ENCODE data around the gene KRTAP10-1. TPM values are rescaled to one million over a fixed set of nuclear protein-coding genes. Genes with fewer than 3 reads are reported as not detected.

Gene KRTAP10-1
- total RNA-seq, 1 donor from 2014 or later: not detected

GRCh38 chr21:44525391-44526095, 14.5 kb downstream of the KRTAP10-1 start:
- no peak for TF ChIP-seq CTCF (IDR thresholded peaks at IDR 0.05; ENCODE audit: insufficient read depth, low read length, severe bottlenecking)
- Histone ChIP-seq H3K36me3 (ENCODE audit: control insufficient read depth, insufficient read depth, low read length) (no peaks in the 10 kb centered on the region), H3K4me3 (ENCODE audit: low read depth, low read length) (no peak overlapping the region), H3K27me3 (ENCODE audit: control insufficient read depth, insufficient read depth, low read length) (no peaks in the 10 kb centered on the region)
- DNase-seq (ENCODE audit: low read depth) (no peak), FAIRE-seq (no peak)

- H3K4me3 ChIP-seq (ENCODE audit: low read depth, low read length): no peak overlapping the region
- H3K36me3 ChIP-seq (ENCODE audit: control insufficient read depth, insufficient read depth, low read length): no peaks in the 10 kb centered on the region
- no peaks in the 10 kb centered on the region for H3K27me3 ChIP-seq (ENCODE audit: control insufficient read depth, insufficient read depth, low read length)
- DNase-seq (ENCODE audit: low read depth) (no peak), FAIRE-seq (peak; percentile 93)
- no peak for TF ChIP-seq CTCF (IDR thresholded peaks at IDR 0.05; ENCODE audit: insufficient read depth, low read length, severe bottlenecking)
Measured at GRCh38 chr21:44524414-44525371, 15.3 kb downstream of the KRTAP10-1 start.

- Histone ChIP-seq H3K36me3 (ENCODE audit: control insufficient read depth, insufficient read depth, low read length) (no peaks in the 10 kb centered on the region), H3K27me3 (ENCODE audit: control insufficient read depth, insufficient read depth, low read length) (no peaks in the 10 kb centered on the region), H3K4me3 (ENCODE audit: low read depth, low read length) (no peak overlapping the region)
- DNase-seq (ENCODE audit: low read depth) (no peak), FAIRE-seq (peak; percentile 91)
- no peak for TF ChIP-seq CTCF (IDR thresholded peaks at IDR 0.05; ENCODE audit: insufficient read depth, low read length, severe bottlenecking)
Measured at GRCh38 chr21:44523567-44524413, 16.2 kb downstream of the KRTAP10-1 start.

- FAIRE-seq (peak; percentile 83), DNase-seq (ENCODE audit: low read depth) (no peak)
- no peak overlapping the region for H3K4me3 ChIP-seq (ENCODE audit: low read depth, low read length)
- no peak for TF ChIP-seq CTCF (IDR thresholded peaks at IDR 0.05; ENCODE audit: insufficient read depth, low read length, severe bottlenecking)
- H3K36me3 ChIP-seq (ENCODE audit: control insufficient read depth, insufficient read depth, low read length): no peaks in the 10 kb centered on the region
- H3K27me3 ChIP-seq (ENCODE audit: control insufficient read depth, insufficient read depth, low read length): no peaks in the 10 kb centered on the region
Measured at GRCh38 chr21:44522753-44523204, 17.2 kb downstream of the KRTAP10-1 start.

GRCh38 chr21:44521928-44522752, 17.9 kb downstream of the KRTAP10-1 start:
- no peak for TF ChIP-seq CTCF (IDR thresholded peaks at IDR 0.05; ENCODE audit: insufficient read depth, low read length, severe bottlenecking)
- H3K27me3 ChIP-seq (ENCODE audit: control insufficient read depth, insufficient read depth, low read length): no peaks in the 10 kb centered on the region
- H3K36me3 ChIP-seq (ENCODE audit: control insufficient read depth, insufficient read depth, low read length): no peaks in the 10 kb centered on the region
- H3K4me3 ChIP-seq (ENCODE audit: low read depth, low read length): no peak overlapping the region
- DNase-seq (ENCODE audit: low read depth) (no peak), FAIRE-seq (no peak)
